Effector CD8-positive, alpha-beta T cell (primary cell): ENCODE measurements around the gene KCNK4.
"Not testable (repeated sequence)": the region's sequence is repeated elsewhere in the genome, so short reads cannot be mapped to it uniquely, and the experiment has no call there.

Experiments
- DNase-seq: peaks from one replicate; lab custom pipeline; 2025; lab: John Stamatoyannopoulos, UW

The KCNK4 gene

GRCh38 chr11:64306876-64307622 is 15.9 kb downstream of the KCNK4 start:
- DNase-seq: no peak

- DNase-seq: not testable (repeated sequence)
These were observed 16.7 kb downstream of the KCNK4 start for GRCh38 chr11:64307795-64308194.

GRCh38 chr11:64312947-64313346 is 21.8 kb downstream of the KCNK4 start:
- DNase-seq: no peak

- no peak for DNase-seq
These were observed 22.5 kb downstream of the KCNK4 start for GRCh38 chr11:64313491-64314145.

- no peak for DNase-seq
These were observed 23.2 kb downstream of the KCNK4 start for GRCh38 chr11:64314146-64314804.

GRCh38 chr11:64314805-64315561 is 23.9 kb downstream of the KCNK4 start:
- DNase-seq: no peak

- not testable (repeated sequence) for DNase-seq
These were observed 24.8 kb downstream of the KCNK4 start for GRCh38 chr11:64315667-64316526.

GRCh38 chr11:64316672-64317324 is 25.7 kb downstream of the KCNK4 start:
- no peak for DNase-seq

GRCh38 chr11:64317325-64317960 is 26.3 kb downstream of the KCNK4 start, which contains the start of gene TRMT112:
TRMT112 (minus strand) TSS chr11:64317559; CDS start chr11:64317526, 33 bp downstream.
- DNase-seq: peak; percentile 92

GRCh38 chr11:64317961-64318765 is 27.1 kb downstream of the KCNK4 start, which contains the start of gene PRDX5:
PRDX5 (plus strand) TSS chr11:64318121; CDS start chr11:64318216, 95 bp downstream.
- peak; percentile 88 for DNase-seq

- no peak for DNase-seq
These were observed 28.0 kb downstream of the KCNK4 start for GRCh38 chr11:64318766-64319761.

- no peak for DNase-seq
These were observed 29.5 kb downstream of the KCNK4 start for GRCh38 chr11:64320556-64320955.

- DNase-seq: no peak
These were observed 29.9 kb downstream of the KCNK4 start for GRCh38 chr11:64321026-64321425.

GRCh38 chr11:64321533-64321932 is 30.4 kb downstream of the KCNK4 start:
- DNase-seq: no peak

GRCh38 chr11:64322925-64323260 is 31.8 kb downstream of the KCNK4 start:
- no peak for DNase-seq

GRCh38 chr11:64323373-64323772 is 32.3 kb downstream of the KCNK4 start:
- no peak for DNase-seq

- not testable (repeated sequence) for DNase-seq
These were observed 32.9 kb downstream of the KCNK4 start for GRCh38 chr11:64323984-64324383.
